Fibroblast of peridontal ligament (primary cell): ENCODE results near the gene EDIL3.

Experiments
- DNase-seq: peaks from one replicate; pipeline ENCODE4 v3.0.0-alpha.2; 2010; ENCODE audit errors: extremely low read depth

Gene EDIL3

DNA sequence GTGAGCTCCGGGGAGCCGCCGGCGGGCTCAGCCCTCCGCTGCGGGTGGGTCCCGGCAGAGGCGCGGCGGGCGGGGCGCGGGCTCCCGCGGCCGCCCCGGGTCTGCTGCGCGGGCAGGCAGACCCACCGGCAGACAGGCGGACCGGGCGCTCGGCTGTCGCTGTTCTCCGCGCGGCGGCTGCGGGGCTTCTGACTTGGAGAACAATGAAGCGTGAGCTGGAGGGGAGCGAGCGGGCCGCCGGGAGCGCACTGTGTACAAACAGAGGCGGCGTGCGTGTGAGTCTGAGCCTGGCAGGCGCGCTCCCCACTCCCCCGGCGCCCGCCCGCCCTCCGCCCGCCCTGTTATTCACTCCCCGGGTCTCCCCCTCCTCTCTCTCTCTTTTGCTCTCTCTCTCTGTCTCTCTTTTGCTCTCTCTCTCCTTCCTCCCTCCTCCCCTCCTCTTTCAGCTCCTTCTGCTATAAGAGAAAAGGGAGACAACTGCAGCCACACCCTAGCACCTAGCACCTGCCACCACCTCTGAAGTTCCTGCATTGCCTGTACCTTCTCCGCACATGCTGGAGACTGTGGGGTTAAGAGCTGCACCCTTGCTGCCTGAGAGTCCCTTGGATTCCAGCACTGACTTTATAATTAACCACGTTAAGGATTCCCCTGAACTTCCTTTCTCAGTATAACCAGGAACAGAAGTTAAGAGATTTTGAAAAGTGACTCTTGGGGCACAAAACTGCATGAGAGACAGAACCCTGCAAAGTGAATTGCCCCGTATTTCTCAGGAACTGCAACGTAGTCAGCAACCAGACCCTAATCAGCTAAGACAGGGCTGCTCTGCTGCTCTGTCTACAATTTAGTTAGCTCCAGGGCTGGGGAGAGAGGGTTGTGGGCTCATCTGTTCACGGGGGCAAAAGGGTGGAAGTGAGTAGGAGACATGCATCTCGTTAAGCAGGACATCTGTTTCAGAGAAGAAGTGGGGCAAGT, at the start of gene EDIL3:
Gene EDIL3, minus strand, starts transcription at position 277 of the 972 bp plus-strand sequence. CDS start 506 bp downstream, outside the sequence.
- DNase-seq = peak; percentile 60

DNA sequence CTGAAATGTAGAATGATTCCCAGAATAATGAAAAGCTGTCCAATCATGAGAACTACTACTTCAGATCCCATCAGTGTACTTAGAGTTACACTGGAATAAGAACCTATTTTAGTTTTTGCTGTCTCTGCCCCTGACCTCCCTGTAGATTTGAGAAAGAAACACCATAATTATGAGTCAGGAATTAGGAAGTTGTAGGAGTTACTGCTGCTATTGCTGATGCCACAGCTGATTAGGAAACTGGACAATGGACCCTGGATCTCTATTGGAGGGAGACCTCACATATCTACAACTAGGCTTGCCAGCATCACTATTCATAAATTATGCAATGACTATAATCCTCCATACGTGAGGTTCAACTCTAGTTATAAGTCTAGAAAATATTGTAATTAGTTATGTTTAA, 48.8 kb upstream of the EDIL3 start:
- DNase-seq = peak; percentile 61

GRCh38 chr5:84430863-84431663, 46.4 kb upstream of the EDIL3 start:
- no peak for DNase-seq

DNA sequence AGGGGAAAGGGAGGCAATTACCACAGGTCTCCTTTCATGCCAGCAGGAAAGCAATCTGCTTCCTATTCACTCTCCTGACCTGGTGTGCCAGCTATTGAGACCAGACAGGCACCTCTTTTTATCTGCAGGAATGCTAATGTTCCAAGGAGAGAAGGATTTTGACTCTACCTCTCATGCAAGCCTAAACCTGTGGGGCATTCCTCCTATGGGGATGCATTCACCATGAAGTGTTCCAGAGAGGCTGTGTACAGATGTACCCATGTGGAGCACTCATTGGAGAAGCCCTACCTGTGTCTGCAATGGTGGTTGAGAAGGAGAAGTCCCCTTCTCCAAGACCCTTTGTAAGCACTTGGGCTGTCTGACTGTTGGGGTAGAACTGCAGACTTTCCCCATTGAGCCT, 45.4 kb upstream of the EDIL3 start:
- DNase-seq = no peak

- no peak for DNase-seq
These were observed 40.7 kb upstream of the EDIL3 start for GRCh38 chr5:84425365-84425881.

GRCh38 chr5:84419742-84420141, 35.1 kb upstream of the EDIL3 start:
- no peak for DNase-seq

DNA sequence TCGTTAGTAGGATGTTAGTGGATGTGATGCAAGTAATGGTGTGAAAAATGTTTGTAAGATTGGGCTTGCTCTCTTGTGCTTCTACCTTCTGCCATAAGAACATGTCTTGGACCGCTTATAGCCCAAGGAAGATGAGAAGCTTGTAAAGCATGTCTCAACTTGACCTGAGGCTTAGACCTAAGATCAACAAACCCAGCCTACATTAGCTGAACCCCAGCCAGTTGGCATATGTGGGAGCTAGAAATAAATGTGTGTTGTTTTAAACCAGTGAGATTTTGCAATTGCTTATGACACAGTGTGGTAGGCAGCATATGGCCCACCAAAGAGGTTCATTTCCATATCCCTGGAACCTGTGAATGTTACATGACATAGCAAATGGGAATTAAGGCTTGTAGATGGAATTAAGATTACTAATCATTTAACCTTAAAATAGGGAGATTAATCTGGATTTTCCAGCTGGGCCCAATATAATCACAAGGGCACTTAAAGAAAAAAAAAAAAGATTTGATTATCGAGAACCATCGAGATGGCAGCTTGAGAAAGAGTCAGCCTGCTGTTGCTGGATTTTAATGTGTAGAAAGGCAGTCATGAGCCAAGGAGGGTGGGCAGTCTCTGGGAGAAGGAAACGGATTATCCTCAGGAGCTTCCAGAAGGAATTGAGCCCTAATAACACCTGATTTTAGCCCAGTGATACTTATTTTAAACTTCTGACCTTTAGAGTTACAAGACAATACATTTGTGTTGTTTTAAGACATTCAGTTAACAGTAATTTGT, 27.3 kb upstream of the EDIL3 start:
- DNase-seq = peak; percentile 79

DNA sequence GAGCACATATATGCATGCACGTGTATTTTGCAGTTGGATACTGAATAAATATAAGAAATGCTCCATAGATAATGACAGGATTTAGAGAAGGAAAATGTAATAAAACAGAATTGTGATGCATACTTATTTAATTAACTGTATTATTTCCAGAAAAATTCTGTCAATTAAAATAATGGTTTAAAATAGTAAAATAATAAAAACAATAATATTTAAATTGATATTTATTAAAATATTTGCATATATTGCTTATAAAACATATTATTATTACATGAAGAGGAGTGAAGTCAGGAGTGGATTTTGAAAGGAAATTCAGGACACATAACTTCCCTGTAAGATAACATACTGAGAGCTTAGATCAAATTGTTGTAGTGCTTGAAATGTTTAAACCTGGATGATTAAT, 21.4 kb upstream of the EDIL3 start:
- DNase-seq = no peak

GRCh38 chr5:84403773-84404172, 19.1 kb upstream of the EDIL3 start:
- peak; percentile 95 for DNase-seq

DNA sequence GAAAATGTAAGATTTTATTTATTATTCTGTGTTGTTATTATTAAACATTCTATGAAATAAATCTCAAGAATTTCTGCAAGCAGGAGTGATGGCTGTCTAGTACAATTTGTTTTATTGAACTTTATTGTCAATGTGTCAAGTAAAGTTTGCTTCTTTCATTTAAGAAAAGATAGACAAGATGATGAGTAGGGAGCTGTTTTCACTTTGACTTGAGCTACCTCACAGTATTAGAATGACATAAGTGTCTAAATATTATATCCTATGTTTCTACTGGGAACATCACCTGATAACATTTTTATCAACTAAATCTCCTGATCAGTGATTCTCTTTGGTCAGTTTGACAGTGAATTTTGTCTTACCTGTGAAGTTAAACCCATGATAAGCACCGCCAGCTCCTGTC, 12.7 kb upstream of the EDIL3 start:
- no peak for DNase-seq

DNA sequence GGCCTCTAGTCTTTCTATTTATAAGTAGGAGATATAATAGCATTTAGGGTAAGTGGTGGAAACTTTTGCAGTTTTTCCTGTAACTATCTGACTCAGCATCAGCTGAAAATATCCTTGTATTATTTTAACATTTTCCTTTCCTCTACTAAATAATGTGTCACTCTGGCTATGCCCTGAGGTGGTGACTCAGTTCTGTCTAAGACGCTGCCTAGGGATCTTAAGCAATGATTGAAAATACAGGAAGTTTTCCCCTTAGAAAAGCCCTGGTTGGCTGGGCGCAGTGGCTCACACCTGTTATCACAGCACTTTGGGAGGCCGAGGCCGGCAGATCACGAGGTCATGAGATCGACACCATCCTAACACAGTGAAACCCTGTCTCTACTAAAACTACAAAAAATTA, 9.3 kb upstream of the EDIL3 start:
- peak; percentile 86 for DNase-seq

DNA sequence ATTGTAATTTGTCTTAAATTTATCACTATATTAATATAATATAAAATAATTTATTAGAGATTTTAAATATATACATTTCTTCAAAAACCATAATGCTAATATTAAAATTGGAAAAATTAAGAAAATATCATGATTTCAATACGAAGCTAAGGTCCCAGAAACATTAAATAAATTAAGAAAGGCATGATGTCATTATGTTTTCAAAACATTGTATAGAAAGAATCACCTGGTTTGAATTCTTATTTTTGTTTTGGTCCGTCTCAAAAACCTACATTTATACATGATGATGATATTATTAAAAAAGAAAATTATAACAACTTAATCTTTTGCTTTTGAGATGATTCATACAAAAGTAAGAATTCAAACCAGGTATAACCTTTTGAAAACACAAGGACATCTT, 8.2 kb upstream of the EDIL3 start:
- no peak for DNase-seq

GRCh38 chr5:84385705-84386104, 1.0 kb upstream of the EDIL3 start:
- DNase-seq = no peak

- DNase-seq = peak; percentile 73
These were observed 670 bp downstream of the EDIL3 start for GRCh38 chr5:84383816-84384603.

- no peak for DNase-seq
These were observed 1.3 kb downstream of the EDIL3 start for GRCh38 chr5:84383296-84383815.

GRCh38 chr5:84382363-84383295, 2.1 kb downstream of the EDIL3 start:
- DNase-seq = peak; percentile 70

GRCh38 chr5:84381502-84382362, 2.9 kb downstream of the EDIL3 start:
- peak; percentile 46 for DNase-seq

GRCh38 chr5:84379749-84380148, 4.9 kb downstream of the EDIL3 start:
- DNase-seq = peak; percentile 82
